Tongue (tissue), 2 donors: ENCODE results near the gene ZFTA. TPM values are rescaled to one million over a fixed set of nuclear protein-coding genes. Genes with fewer than 3 reads are reported as not detected.
"Not testable (repeated sequence)": the region's sequence is repeated elsewhere in the genome, so short reads cannot be mapped to it uniquely, and the experiment has no call there.

Experiments used
- DNase-seq: peaks from one replicate; pipeline ENCODE4 v3.0.0-alpha.2; 2015
- total RNA-seq: library from RNA; depleted of rRNA; stranded (reverse); fragments of >200 nt; gene quantifications from one replicate; pipeline ENCODE4 v1.2.3, GENCODE V29; 2014

The ZFTA gene
- total RNA-seq: 33.7 TPM

GRCh38 chr11:63768237-63769041 lies at the start of gene ZFTA:
Gene ZFTA, minus strand, starts transcription at chr11:63768775. Its CDS starts 153 bp downstream, at chr11:63768622.
- peak; percentile 87 for DNase-seq

DNA sequence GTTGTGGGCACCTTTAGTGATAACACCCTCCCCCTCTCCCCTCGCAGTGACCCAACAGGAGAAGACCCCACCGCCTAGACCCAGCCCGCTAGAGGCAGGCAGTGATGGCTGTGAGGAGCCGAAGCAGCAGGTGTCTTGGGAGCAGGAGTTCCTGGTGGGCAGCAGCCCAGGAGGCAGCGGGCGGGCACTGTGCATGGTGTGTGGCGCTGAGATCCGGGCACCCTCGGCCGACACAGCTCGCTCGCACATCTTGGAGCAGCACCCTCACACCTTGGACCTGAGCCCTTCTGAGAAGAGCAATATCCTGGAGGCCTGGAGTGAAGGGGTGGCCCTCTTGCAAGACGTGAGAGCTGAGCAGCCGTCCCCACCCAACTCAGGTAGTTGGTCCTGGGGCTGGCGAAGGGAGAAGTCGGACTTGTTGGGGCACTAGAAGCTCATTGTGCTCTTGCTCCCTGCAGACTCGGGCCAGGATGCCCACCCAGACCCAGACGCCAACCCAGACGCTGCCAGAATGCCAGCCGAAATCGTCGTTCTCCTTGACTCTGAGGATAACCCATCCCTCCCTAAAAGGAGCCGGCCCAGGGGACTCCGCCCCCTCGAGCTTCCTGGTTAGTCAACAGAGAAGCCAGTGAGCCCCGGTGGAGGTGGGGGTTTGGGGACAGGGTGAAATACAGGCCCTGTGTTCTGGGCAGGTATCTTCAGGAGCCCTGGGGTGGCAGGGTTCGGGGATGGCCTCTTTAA lies 49.4 kb upstream of the ZFTA start:
- DNase-seq: no peak

GRCh38 chr11:63816732-63817131 lies 48.2 kb upstream of the ZFTA start:
- DNase-seq: no peak

DNA sequence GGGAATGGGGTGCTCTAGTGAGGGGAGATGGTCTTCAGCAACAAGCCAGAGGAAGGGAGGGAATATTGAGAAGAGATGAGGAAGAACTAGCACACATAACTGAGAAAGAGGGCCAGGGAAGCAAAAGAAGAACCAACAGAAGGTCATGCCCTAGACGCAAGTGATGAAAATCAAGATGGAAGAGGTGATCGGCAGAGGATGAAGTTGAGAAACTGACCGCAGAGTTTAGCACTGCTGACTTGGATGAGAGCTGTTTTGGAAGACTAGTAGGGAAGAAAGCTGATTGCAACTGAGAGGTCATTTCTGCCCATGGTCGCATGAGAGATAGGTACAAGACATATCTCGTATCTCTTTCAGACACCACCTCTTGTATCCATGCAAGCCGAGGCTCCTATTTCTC lies 47.6 kb upstream of the ZFTA start:
- DNase-seq: no peak

- DNase-seq: no peak
Measured at GRCh38 chr11:63814383-63814736, 45.8 kb upstream of the ZFTA start.

DNA sequence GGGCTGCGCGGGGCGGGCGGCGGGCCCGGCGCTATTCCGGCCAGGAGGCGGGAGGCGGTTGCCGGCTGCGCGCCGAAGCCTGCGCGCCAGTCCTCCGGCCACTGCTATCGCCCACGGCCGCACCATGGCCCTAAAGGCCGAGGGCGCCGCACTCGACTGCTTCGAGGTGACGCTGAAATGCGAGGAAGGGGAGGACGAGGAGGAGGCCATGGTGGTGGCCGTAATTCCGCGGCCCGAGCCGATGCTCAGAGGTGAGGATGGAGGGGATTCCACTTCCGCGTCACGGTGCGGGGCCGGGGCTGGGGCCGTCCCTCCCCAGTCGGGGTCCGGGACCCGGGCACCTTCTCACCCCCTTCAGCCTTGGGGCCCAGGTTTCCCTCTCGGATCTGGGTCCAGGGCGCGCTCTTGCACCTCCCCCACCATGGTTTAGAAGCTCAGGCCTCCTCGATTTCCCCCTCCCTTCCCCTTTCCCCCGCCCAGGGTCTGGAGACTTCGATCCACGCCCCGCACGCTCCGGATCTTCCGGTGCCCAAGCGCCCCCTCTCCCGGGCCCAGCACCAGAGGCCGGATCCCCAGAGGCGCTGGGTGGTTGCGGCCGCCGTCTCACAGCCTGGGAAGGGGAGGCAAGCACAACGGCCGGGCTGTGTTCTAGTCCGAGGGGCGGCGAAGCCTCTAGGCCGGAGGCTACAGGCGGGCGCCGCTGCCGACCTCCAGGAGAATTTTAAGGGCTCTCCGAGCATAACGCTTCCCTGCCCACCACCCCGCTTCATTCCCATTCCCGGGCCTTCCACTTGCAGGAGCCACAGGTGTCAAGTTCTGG lies 45.2 kb upstream of the ZFTA start:
- DNase-seq: peak; percentile 76

DNA sequence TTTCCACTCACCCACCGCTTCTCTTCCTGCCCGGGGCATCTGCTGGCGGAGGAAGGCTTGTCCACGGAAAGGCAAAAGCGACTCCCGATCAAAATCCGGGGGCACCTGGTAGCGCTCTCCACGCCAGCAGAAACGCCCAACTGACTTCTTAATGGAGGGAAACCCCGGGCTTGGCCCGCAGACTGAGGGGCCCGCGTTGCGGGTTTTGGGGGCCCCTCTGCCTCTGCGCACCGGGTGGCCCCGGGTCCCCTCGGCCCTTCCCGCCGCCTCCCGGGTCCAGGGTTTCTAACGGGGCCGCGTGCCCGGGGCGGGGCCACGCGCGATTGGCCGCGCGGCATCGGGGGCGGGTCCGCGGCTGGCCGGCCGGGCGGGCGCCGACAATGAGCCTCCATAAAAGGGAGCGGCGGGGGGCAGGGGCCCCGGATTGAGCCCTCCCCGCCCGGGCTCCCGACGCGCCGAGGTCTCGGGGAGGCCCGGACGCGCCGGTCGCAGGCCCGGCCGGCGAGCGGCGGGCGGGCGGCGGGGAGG lies 44.5 kb upstream of the ZFTA start, which contains the start of gene SPINDOC:
Gene SPINDOC, plus strand, starts transcription at position 422 of the 528 bp plus-strand sequence. CDS start 231 bp downstream, outside the sequence.
- DNase-seq: peak; percentile 85

DNA sequence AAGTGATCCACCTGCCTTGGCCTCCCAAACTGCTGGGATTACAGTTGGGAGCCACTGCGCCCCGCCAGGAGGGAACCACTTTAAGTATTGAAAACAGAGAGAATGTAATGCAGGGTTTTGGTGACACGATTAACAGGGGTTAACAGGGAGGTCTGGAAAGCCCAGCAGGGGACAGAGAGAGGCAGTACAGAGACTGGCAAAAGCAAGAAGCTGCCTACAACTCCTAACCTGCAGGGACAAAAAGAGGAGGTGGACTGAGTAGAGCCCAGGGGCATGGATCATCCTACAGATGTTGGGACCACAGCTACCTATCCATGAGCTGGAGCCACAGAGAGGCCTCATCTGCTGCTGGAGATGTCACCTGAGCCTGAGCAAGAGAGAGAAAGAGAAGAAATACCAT lies 42.9 kb upstream of the ZFTA start:
- DNase-seq: no peak

- not testable (repeated sequence) for DNase-seq
Measured at GRCh38 chr11:63810383-63810782, 41.8 kb upstream of the ZFTA start.

DNA sequence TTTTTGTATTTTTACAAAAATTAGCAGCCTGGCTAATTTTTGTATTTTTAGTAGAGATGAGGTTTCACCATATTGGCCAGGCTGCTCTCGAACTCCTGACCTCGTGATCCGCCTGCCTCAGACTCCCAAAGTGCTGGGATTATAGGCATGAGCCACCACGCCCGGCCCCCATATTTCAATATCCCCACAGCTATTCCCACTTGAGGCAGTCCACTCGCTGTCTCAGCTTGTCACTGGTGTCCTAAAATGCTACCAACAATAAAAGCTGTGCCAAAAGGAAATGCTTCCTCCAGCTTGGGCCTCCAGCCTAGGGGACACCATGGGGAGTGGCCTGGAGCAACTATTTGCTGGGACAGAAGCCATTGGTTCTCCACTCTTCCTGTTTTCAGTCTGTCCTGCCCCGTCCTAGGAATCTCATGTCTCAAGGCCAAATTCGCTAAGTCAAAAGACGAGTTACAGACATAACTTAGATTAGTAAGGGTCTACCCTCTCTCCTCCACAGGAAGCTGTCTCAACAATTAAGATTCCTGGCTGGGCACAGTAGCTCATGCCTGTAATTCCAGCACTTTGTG lies 37.4 kb upstream of the ZFTA start:
- DNase-seq: no peak

DNA sequence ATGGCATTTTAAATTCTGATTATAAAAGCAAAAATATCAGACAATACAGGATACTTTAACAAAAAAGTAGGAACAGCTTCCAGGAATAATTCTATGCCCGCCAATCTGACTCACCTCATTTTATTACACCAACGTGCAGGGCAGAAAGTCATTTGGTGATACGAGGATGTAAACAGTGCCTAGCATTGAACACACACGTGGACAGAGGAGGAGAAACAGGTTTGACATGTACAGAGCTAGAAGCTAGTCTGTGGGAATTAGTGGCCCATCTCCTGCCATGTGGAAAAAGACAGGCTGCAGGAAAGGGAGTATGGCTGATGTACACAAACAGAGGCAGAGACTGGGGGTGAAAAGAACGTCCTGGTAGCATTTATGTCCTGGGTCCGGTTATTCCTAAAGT lies 35.7 kb upstream of the ZFTA start:
- DNase-seq: no peak

- no peak for DNase-seq
Measured at GRCh38 chr11:63802637-63803414, 34.3 kb upstream of the ZFTA start.

GRCh38 chr11:63800921-63801320 lies 32.3 kb upstream of the ZFTA start:
- DNase-seq: no peak

DNA sequence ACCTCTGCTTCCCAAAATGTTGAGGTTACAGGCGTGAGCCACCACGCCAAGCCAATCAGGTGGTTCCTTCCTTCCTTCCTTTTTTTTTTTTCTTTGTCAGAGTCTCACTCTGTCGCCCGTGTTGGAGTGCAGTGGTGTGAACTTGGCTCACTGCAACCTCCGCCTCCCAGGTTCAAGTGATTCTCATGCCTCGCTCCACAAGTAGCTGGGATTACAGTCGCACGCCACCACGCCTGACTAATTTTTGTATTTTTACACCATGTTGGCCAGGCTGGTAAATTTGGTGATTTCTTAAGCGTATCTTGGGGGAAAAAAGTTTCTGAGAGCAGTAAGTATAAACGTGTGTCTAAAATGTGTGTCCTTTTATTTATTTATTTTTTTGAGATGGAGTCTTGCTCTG lies 26.5 kb upstream of the ZFTA start:
- no peak for DNase-seq

DNA sequence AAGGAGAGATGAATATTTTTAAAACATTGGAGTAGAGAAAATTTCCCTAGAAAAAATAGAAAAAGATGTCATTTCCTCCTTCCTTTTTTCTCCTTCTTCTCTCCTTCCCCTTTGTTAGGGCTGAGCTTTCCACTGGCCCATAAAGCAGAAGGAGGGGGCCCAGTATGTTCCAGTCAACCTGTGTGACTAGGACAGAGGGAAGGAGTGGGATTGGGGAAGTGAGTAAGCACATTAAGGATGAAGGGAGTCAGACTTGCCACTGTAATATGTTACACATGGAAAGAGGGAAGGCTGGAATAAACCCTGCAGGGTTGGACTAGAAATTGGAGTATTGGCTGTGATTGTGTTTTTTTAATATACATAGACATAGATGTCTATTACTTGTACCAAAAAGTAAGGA lies 24.6 kb upstream of the ZFTA start:
- no peak for DNase-seq

GRCh38 chr11:63791495-63792167 lies 23.1 kb upstream of the ZFTA start:
- DNase-seq: no peak

DNA sequence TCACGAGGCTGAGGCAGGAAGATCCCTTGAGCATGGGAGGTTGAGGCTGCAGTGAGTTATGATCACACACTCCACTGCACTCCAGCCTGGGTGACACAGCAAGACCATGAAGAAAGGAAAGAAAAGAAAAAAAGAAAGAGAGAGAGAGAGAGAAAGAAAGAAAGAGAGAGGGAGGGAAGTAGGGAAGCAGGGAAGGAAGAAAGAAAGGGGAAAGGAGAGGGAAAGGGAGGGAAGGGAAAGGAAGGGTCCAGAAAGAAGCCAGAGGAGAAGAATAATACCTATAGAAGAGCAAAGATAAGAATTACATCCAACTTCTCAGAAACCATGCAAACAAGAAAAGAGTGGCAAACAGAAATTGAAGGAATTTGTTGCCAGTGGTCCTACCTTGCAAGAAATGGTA lies 17.2 kb upstream of the ZFTA start:
- DNase-seq: no peak

- DNase-seq: no peak
Measured at GRCh38 chr11:63783925-63784592, 15.5 kb upstream of the ZFTA start.

- DNase-seq: no peak
Measured at GRCh38 chr11:63782749-63783148, 14.2 kb upstream of the ZFTA start.

- no peak for DNase-seq
Measured at GRCh38 chr11:63779039-63779438, 10.5 kb upstream of the ZFTA start.
